Measurements from ENCODE around the gene NAA10.

The NAA10 gene

DNA sequence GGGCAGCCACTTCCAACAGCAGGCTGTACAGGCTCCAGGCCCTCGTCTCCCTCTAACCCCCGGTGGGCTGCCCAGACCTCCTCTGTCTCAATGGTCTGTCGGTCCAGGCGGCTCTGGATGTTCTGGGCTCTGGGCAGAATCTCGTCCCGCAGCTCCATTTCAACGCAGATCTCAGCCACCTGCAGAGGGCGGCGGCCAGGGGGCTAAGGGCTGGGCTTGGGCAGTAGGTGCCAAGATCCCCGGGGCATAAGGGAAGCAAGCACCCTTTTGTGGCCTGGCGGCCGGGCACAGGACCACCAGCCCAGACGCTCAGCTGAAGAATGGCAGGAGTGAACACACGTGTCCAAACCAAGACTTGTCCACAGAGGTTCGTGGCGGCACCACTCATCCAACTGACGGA lies 21.1 kb downstream of the NAA10 start:
- TF ChIP-seq, protein P1, sequence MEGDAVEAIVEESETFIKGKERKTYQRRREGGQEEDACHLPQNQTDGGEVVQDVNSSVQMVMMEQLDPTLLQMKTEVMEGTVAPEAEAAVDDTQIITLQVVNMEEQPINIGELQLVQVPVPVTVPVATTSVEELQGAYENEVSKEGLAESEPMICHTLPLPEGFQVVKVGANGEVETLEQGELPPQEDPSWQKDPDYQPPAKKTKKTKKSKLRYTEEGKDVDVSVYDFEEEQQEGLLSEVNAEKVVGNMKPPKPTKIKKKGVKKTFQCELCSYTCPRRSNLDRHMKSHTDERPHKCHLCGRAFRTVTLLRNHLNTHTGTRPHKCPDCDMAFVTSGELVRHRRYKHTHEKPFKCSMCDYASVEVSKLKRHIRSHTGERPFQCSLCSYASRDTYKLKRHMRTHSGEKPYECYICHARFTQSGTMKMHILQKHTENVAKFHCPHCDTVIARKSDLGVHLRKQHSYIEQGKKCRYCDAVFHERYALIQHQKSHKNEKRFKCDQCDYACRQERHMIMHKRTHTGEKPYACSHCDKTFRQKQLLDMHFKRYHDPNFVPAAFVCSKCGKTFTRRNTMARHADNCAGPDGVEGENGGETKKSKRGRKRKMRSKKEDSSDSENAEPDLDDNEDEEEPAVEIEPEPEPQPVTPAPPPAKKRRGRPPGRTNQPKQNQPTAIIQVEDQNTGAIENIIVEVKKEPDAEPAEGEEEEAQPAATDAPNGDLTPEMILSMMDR (IDR thresholded peaks at IDR 0.05): no peak

DNA sequence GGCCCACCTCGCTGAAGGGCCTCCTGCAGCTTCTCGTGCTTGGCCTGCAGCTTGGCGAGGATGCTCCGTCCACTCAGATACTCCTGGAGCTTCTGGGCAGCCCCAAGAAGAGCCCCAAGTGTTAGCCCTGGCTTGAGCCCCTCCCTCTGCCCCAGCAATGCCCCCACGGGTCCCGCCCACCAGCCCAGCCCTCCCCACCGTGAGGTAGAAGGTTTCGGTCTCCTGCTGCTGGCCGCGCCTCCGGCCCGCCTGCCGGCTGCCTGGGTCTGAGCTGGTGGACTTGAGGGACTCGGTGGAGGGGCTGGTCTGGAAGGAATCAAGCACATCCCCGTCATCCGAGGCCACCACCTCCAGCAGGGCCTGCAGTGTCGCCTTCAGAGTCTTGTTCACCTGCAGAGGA lies 21.6 kb downstream of the NAA10 start:
- TF ChIP-seq, protein P1 (IDR thresholded peaks at IDR 0.05): no peak

DNA sequence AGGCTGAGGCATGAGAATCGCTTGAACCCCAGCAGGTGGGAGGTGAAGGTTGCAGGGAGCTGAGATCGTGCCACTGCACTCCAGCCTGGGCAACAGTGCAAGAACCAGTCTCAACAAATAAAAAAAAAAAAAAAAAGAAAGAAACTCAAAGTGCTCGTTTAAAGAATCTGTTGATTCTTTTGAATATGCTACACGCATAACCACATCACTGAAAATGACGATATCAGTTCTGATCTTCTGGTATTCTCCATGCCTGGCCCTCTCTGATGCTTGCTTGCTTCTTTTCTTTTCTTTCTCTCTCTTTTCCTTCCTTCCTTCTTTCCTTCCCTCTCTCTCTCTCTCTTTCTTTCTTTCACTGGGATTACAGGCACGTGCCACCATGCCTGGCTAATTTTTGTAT lies 23.0 kb downstream of the NAA10 start:
- TF ChIP-seq, protein P1 (IDR thresholded peaks at IDR 0.05): no peak

DNA sequence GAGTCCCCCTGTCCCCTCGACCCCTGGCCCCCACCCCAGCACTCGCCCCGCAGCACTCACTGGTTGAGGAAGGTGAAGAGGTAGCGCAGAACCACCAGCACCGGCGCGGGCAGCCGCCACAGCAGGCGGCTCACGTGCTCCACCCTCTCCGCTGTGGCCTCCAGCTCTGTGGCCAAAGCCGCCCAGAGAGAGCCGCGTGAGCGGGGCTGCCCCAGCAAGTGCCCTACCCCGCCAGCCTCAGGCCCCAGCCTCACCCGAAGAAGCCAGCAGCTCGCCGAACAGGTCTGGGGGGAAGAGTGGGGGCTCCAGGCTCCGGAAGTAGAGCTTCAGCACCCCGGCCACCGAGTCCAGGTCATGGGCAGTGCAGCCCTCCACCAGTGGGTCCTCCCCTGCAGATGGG lies 24.4 kb downstream of the NAA10 start:
- TF ChIP-seq, protein P1 (IDR thresholded peaks at IDR 0.05): no peak

DNA sequence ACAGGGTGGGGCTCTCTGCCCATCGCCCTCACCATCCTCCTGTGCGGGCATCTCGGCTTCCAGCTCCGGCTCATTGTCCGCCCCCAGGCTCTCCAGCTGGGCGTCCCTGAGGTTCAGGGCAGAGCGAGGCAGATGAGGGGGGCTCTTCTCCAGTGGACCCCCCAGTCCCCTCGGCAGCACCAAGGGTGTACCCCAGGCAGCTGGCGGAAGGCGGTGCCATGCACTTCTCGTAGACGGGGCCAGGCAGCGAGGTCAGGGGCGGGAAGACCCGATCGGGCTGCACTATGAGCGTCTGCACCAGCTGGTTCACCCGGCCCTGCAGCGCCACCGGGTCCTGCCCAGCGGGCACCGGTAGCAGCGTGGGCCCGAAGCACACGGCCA lies 24.9 kb downstream of the NAA10 start:
- TF ChIP-seq, protein P1 (IDR thresholded peaks at IDR 0.05): no peak

DNA sequence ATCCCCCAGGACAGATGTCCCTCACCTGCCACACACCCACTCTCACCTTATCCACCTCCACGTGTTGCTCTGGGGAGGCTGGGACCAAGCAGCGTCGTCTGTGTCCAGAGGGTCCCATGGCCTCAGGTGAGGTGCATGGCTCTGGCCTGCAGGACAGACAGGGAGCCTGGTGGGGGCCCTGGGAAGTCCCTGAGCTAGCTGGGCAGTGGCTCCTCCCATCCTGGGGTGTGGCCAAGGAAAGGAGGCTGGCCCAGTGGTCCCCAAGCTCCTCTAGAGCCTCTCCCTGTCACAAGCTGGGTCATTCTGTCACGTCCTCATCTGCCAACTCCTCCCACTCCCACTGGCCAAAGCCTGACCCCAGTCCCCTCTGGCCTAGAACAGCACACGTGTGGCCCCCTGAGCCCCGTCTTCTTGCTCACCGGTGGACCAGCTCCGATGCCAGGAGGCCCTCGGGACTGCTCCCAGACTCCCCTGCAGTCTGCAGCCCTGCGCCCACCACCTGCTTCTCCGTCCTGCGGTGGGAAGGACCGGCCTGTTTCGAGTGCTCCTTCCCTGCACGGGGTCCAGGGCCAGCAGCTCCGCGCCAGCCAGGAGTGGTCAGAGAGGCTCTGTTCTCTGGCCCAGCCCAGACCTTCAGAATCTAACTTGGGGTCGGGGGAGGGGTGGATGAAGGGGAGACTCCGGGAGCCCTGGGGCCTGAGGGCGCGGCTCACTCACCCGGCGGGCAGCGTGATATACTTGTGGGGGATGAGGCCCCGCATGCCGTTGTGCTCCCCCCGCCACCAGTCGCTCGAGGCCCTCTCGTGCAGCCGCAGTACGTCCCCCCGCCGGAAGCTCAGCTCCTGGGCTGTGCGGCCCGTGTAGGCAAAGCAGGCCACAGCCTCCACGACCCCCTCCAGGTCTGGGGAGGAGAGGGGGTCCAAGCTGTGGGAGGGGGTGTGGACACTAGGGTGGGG lies 25.5 kb downstream of the NAA10 start:
- TF ChIP-seq, protein P1 (IDR thresholded peaks at IDR 0.05): no peak

DNA sequence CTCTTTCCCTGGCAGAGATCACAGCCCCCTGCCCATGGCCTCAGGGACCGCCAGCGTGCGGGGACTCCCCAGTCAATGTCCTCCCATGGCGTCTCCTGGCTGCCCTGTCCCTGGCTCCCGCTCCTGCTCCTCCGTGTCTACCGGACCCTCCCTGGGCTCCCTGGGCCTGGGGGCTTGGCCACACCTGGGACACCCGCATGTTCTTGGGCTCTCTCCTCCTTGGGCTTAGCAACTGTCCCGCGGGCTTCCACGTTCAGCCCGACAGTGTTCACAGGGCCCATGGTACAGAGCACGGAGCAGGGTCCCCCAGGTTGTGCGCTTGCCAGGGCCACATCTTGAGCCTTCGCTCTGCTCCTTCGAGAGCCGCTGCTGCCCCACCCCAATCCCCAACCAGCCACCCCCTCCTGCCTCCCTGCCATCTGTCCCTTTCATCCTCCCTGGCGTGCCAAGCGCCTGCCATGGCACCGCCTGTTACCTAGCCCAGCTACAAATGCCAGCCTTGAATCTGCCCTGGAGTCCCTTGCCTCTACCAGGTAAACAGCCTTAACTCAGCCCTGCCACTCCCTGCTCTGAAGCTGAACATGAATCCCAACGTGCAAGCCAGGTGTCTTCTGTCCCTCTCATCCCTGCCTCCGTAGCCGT lies 26.5 kb downstream of the NAA10 start:
- TF ChIP-seq, protein P1 (IDR thresholded peaks at IDR 0.05): no peak

Data from LNCAP (cell line).